Smooth muscle cell (in vitro differentiated cells): Measurements from ENCODE around the gene PPTC7. TPM values are rescaled to one million over a fixed set of nuclear protein-coding genes. Genes with fewer than 3 reads are reported as not detected.

Experiments used
- DNase-seq: peaks from one replicate; lab custom pipeline; 2025; ENCODE audit not compliant: unreplicated experiment; lab: John Stamatoyannopoulos, UW
- H2AFZ ChIP-seq: fragments of 200-600 bp; sonication (generic); 2 replicates; pipeline ENCODE4 v1.6.0; 2016; ENCODE audit warnings: antibody characterized with exemption, low read depth, mild to moderate bottlenecking
- H3F3A ChIP-seq: fragments of 200-600 bp; sonication (generic); 2 replicates; pipeline ENCODE4 v1.6.0; 2017; ENCODE audit warnings: antibody characterized with exemption, low read depth
- H3K27ac ChIP-seq: fragments of 200-600 bp; sonication (generic); 2 replicates; pipeline ENCODE4 v1.5.1; 2016; ENCODE audit warnings: low read depth, mild to moderate bottlenecking
- H3K27me3 ChIP-seq: fragments of 200-600 bp; sonication (generic); 2 replicates; pipeline ENCODE4 v1.6.1; 2016; ENCODE audit warnings: low read depth, mild to moderate bottlenecking
- H3K36me3 ChIP-seq: fragments of 200-600 bp; sonication (generic); 2 replicates; pipeline ENCODE4 v1.5.1; 2016; ENCODE audit warnings: low read depth
- H3K4me1 ChIP-seq: fragments of 200-600 bp; sonication (generic); 2 replicates; pipeline ENCODE4 v1.5.1; 2016; ENCODE audit warnings: low read depth
- H3K4me2 ChIP-seq: fragments of 200-600 bp; sonication (generic); 2 replicates; pipeline ENCODE4 v1.6.0; 2016; ENCODE audit warnings: mild to moderate bottlenecking
- H3K4me3 ChIP-seq: fragments of 200-600 bp; sonication (generic); 2 replicates; pipeline ENCODE4 v1.5.1; 2016; ENCODE audit warnings: mild to moderate bottlenecking
- H3K79me2 ChIP-seq: fragments of 200-600 bp; sonication (generic); 2 replicates; pipeline ENCODE4 v1.6.0; 2016; ENCODE audit warnings: low read depth, mild to moderate bottlenecking
- H3K9ac ChIP-seq: fragments of 200-600 bp; sonication (generic); 2 replicates; pipeline ENCODE4 v1.6.0; 2016; ENCODE audit warnings: low read depth
- H3K9me3 ChIP-seq: fragments of 200-600 bp; sonication (generic); replicated peaks from 2 replicates; pipeline ENCODE4 v1.5.1; 2016; ENCODE audit warnings: low read depth
- H4K20me1 ChIP-seq: fragments of 200-600 bp; sonication (generic); 2 replicates; pipeline ENCODE4 v1.6.0; 2016; ENCODE audit warnings: low read depth
- CTCF ChIP-seq: fragments of 200-600 bp; sonication (generic); IDR thresholded peaks from 2 replicates; pipeline ENCODE4 v1.5.1; 2017; ENCODE audit warnings: borderline replicate concordance, mild to moderate bottlenecking, antibody characterized with exemption; ENCODE audit not compliant: insufficient read depth, poor library complexity, severe bottlenecking
- WGBS: methylation state at CpG from one replicate; pipeline ENCODE4 v1.1.7; 2016; ENCODE audit warnings: low lambda C conversion rate; 5-methylcytosine and 5-hydroxymethylcytosine counted together
- polyA plus RNA-seq: library from polyadenylated mRNA; unstranded; fragments of >200 nt; fragmentation: Nextera tagmentation; extraction: Ambion mirVana; gene quantifications from 2 replicates; pipeline ENCODE4 v1.2.1, GENCODE V29; 2016
- total RNA-seq: library from RNA; depleted of rRNA; stranded (reverse); fragments of >200 nt; gene quantifications from 2 replicates; pipeline ENCODE4 v1.2.3, GENCODE V29; 2014

PPTC7 gene
- total and polyA plus RNA-seq, 2 experiments from 2014 or later: 3.6 to 8.9 TPM

- Histone ChIP-seq H3K27ac (no peak overlapping the region), H3K9me3 (no peaks in the 10 kb centered on the region), H2AFZ (no peak overlapping the region), H4K20me1 (no peaks in the 10 kb centered on the region), H3K79me2 (peaks cover 2% of the 10 kb centered on the region), H3K27me3 (no peaks in the 10 kb centered on the region), H3K4me1 (peaks cover 4% of the 10 kb centered on the region), H3K9ac (no peak overlapping the region), H3K36me3 (no peaks in the 10 kb centered on the region), H3F3A (no peaks in the 10 kb centered on the region), H3K4me2 (no peak overlapping the region), H3K4me3 (no peak overlapping the region)
- WGBS: 88% methylated on average over 4 of the region's 4 CpGs
- DNase-seq: no peak
- TF ChIP-seq CTCF: no peak
These were observed 36.4 kb upstream of the PPTC7 start for GRCh38 chr12:110619534-110619953.

- Histone ChIP-seq H3K9ac (no peak overlapping the region), H3K27ac (no peak overlapping the region), H3K79me2 (peaks cover 3% of the 10 kb centered on the region), H3K36me3 (no peaks in the 10 kb centered on the region), H4K20me1 (no peaks in the 10 kb centered on the region), H3K27me3 (no peaks in the 10 kb centered on the region), H2AFZ (no peak overlapping the region), H3K9me3 (no peaks in the 10 kb centered on the region), H3K4me3 (no peak overlapping the region), H3K4me2 (no peak overlapping the region), H3K4me1 (peaks cover 9% of the 10 kb centered on the region), H3F3A (no peaks in the 10 kb centered on the region)
- TF ChIP-seq CTCF: no peak
- DNase-seq: no peak
- WGBS: 98% methylated on average over 5 of the region's 5 CpGs
These were observed 33.5 kb upstream of the PPTC7 start for GRCh38 chr12:110616471-110617115.

GRCh38 chr12:110615171-110615570 lies 32.1 kb upstream of the PPTC7 start:
- no peak overlapping the region for H3K4me3 ChIP-seq
- no peak overlapping the region for H3K9ac ChIP-seq
- peaks cover 3% of the 10 kb centered on the region for H3K79me2 ChIP-seq
- no peak overlapping the region for H3K4me2 ChIP-seq
- H3K4me1 ChIP-seq: peaks cover 9% of the 10 kb centered on the region
- TF ChIP-seq CTCF: no peak
- DNase-seq: no peak
- no peaks in the 10 kb centered on the region for H4K20me1 ChIP-seq
- no peak overlapping the region for H2AFZ ChIP-seq
- no peaks in the 10 kb centered on the region for H3K36me3 ChIP-seq
- H3K27me3 ChIP-seq: no peaks in the 10 kb centered on the region
- 95% methylated on average over 8 of the region's 8 CpGs for WGBS
- H3K27ac ChIP-seq: no peak overlapping the region
- no peaks in the 10 kb centered on the region for H3F3A ChIP-seq
- no peaks in the 10 kb centered on the region for H3K9me3 ChIP-seq
